CD4-positive, alpha-beta T cell treated with Interleukin-15 for 1 hour (primary cell): ENCODE results near the gene SCTR.
"Not testable (repeated sequence)": the region's sequence is repeated elsewhere in the genome, so short reads cannot be mapped to it uniquely, and the experiment has no call there.

Experiments
- DNase-seq: peaks from one replicate; pipeline ENCODE4 v3.0.0-alpha.2; 2020

SCTR gene

DNA sequence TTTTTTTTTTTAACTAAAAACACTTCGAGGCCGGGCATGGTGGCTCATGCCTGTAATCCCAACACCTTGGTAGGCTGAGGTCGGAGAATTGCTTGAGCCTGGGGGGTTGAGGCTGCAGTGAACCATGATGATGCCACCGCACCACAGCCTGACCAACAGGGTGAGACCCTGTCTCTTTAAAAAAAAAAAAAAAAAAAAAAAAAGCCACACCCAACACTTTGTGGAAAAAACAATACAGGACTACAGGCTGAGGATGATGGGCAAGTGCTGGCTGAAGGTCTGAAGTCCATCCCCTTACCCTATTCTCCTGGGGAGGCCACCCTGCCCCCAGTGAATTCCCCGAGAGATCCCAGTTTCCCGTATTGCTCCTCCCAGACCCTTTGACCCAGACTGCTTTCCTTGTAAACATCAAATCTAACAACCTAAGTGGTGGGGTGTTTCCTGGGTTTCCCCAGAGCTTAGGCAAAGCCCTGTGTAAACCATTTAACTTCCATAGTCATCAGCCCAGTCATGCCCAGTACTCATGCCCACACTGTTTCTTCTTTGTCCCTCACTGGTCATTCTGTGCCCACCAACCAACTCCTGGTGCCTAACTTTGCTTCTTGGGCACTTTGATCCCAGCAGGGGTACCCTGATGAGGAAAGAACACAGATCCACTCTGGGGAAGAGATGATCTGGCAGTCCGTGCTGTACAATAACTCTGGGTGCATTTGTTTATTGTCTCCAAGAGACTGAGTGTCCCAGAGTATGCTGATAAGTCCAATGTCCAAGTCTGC is 98.5 kb downstream of the SCTR start:
- DNase-seq = peak; percentile 5

DNA sequence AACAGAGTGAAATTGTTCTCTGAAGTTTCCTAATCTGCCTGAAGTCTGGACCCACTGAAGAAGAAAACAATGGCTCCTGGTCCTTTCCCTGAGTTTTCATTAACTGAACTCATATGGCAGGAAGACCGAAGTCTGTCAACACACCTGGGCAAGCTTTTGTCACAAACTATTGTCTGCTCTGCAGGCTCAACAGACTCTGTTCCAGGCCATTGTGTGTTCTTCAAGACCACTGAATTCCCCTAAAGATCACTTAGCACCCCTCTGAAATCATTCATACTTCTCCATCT is 99.2 kb downstream of the SCTR start:
- no peak for DNase-seq

DNA sequence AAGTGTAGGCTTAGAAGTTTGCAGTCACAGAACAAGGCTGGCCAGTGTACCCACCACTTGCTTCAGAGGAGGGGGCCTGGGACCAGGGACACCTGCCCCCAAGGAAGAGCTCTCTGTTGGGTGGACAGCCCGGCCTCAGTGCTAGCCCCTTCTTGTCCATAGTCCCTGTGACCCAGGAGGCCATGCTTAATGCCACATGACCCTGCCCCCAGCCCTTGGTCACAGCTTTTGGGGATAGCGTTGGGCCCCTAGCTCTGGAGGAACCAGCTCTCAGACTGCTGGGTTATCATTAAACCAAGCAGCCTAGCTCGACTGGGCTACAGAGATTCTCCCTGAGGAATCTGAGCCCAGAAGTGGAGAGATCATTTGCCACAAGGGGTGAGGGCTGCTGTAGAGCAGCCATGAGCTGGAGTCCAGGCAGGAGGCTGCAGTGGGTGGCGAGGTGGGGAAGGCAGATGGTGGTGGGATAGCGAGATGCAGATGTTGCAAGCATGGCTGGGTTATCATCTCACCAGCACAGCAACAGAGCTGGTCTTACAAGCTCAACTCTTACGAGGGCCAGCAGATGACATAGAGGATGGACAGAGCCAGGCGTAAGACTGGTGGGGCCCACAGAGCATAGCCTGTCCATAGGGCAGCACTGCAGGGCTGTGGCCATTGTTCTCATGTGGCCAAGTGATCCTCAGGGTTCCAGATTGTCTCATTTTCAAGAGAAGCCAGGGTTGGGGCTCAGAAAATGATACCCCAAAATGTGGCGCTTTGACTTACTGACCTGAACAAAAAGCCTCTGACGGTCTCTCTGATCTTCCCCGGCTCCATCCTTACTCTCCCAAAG is 99.8 kb downstream of the SCTR start:
- DNase-seq = no peak

DNA sequence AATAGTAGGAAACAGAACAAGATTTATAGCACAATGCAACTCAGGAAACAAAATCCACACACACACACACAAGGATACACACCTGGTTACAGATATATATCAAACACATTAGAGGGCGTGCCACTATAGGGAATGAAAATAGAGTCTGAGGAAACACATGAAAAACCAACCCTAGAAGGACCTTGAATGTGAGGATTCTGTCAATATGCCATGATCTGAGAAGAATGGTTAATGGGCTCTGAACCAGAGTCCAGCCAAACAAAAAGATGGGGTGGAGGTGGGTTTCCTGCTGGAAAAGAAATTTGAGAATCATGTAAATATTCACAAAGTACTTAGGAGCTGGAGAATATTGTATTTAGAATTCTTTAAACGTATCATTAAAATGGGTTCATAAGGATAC is 100.5 kb downstream of the SCTR start:
- DNase-seq = no peak

- DNase-seq = no peak
Measured at GRCh38 chr2:119423108-119423444, 101.2 kb downstream of the SCTR start.

DNA sequence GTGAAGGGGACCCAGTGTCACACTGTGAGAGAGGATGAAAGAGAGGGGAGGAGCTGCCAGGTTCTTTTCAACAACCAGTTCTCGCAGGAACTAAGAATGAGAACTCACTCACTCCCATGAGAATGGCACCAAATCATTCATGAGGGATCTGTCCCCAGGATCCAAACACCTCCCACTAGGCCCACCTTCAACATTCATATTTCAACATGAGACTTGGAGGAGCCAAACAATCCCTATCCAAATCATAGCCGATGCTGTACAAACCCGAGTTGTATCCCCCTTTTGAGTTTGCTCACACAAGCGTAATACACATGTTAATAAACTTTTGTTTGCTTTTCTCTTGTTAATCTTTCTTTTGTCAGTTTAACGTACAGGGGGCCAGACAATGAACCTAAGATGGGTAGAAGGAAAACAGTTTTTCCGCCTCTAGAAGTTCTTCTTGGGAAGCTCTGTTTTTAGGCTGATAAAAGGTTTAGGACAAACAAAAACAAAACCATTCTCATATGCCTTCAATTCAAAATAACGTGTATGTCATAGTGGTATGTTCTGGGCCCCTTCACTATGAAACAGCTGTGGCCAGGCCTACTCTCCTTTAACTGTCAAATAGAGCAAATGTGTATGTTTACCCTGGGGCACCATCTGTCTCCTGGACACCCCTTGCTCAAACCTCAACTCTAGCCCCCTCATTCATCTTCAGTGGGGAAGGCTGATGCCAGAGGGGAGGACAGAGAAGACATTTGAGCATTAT is 101.7 kb downstream of the SCTR start:
- no peak for DNase-seq

DNA sequence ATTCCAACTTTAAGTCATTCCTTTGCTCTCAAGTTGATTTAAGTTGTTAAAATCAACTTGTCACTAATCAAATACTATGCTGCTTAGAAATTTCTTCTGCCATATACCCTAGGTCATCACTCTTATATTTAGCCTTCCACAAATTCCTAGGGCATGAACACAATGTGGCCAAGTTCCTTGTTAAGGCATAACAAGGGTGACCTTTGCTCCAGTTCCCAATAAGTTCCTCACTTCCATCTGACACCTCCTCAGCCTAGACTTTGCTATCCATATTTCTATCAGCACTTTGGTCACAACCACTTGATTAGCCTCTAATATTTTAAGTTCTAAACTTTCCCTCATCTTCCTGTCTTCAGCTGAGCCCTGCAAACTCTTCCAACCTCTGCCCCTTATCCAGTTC is 102.5 kb downstream of the SCTR start:
- DNase-seq = no peak

DNA sequence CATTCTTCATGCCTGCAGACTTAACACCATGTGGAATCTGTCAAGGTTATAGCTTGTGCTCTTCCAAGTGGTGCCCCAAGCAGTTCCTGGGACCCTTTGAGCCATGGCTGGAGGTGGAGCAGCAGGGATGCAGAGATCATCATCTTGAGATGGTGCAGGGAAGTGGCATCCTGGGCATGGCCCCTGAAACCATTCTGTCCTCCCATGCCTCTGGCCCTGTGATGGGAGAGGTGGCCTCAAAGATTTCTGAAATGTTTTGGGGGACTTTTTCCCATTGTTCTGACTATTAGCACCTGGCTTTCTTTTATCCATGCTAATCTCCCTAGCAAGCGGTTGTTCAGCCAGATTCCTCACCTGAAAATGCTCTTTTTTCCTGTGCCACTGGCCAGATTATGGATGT is 103.0 kb downstream of the SCTR start:
- DNase-seq = no peak

DNA sequence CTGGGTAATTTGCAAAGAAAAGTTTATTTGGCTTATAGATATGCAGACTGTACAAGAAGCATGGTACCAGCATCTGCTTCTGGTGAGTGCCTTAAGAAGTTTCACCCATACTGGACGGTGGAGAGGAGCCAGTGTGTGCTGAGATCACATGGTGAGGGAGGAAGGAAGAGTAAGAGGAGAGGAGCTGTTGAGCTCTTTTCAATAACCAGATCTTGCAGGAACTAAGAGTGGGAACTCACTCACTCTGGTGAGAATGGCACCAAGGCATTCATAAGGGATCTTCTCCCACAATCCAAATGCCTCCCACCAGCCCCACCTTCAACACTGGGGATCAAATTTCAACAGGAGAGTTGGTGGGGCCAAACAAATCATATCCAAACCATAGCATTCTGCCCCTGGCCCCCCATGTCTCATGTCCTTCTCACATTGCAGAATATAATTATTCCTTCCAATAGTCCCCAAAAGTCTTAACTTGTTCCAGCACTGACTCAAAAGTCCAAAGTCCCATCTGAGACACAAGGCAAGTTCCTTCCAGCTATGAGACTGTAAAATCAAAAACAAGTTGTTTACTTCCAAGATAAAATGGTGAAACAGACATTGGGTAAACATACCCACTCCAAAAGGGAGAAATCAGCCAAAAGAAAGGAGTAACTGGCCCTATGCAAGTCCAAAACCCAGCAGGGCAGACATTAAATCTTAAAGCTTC is 104.3 kb downstream of the SCTR start:
- DNase-seq = no peak

DNA sequence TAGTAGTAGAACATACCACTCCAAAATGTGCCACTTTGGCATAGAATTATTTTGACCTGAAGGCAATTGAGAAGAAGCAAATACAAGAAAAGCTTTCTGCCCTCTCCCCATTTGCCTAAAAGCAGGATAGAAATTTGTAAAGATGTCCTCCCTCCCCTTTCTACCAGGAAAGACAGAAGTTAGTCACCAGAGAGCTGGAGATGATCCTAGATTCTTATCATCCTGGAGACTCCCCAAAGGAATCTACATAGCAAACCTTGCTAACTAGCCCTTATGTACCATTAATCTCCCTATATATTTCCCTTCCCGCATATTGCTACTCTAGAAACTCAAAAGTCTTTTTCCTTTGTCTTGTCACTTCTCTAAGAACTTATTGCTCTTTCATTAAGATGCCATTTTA is 105.2 kb downstream of the SCTR start:
- no peak for DNase-seq

DNA sequence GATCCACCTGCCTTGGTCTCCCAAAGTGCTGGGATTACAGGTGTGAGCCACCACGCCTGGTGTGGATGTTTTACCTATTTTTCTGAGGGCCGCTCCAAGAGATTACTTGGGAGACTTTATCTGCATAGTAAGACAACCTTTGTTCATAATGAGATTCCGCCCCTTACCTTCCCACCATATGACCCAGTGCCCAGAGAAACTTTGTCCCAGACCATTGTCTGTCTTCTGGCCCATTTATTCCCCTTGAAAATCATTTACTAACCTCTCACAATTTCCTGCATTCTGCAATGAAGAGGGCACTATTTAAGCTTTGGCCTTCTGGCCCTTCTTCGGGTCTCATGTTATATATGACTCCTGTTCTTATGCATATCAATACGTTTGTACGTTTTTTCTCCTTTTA is 106.4 kb downstream of the SCTR start:
- DNase-seq = no peak

DNA sequence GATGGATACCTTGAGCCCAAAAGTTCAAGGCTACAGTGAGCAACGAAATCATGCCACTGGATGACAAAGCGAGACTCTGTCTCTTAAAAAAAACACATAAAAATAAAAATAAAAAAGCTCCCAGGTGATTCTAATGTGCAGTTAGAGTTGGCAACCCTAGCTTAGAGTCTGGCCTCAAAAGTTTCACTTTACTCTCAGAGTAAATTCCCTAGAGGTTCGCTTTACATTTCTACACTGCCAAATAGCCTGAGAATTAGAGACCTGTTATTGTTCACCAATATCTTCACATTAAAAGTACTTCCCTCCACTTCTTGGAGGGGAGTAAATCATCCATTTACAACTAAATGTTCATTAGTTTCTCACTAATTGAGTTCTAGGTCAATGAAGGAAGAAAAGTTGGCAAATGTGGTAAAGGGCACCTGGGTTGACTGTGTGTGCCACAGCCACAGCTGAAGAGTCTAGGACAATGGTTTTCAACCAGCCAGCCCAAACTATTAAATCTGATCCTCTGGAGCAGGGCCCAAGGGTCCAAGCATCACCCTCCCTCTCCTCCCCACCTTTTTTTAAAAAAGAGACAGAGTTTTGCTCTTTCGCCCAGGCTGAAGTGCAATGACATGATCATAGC is 107.9 kb downstream of the SCTR start:
- DNase-seq = no peak

- DNase-seq = no peak
Measured at GRCh38 chr2:119415630-119416029, 108.7 kb downstream of the SCTR start.

- no peak for DNase-seq
Measured at GRCh38 chr2:119414894-119415293, 109.4 kb downstream of the SCTR start.

GRCh38 chr2:119409506-119409905 is 114.8 kb downstream of the SCTR start:
- DNase-seq = no peak

DNA sequence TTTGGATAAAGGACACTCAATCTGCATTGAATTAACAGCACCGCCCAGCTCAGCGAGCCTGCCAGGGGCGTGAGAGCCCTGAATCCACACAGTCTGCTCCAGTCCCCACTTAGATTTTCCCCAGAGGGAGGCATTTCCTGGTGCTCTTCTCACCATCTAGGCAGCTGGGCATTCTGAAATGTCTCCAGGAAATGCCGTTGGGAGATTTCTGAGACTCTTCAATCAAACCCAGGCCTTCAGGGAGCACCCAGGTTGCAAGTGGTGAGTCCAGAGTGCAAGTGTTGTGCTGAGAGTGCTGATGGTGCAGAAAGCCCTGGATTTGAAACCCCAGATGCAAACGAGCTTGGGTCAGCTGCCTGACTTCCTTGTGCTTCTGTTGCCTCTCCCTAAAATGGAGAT is 116.1 kb downstream of the SCTR start:
- no peak for DNase-seq

DNA sequence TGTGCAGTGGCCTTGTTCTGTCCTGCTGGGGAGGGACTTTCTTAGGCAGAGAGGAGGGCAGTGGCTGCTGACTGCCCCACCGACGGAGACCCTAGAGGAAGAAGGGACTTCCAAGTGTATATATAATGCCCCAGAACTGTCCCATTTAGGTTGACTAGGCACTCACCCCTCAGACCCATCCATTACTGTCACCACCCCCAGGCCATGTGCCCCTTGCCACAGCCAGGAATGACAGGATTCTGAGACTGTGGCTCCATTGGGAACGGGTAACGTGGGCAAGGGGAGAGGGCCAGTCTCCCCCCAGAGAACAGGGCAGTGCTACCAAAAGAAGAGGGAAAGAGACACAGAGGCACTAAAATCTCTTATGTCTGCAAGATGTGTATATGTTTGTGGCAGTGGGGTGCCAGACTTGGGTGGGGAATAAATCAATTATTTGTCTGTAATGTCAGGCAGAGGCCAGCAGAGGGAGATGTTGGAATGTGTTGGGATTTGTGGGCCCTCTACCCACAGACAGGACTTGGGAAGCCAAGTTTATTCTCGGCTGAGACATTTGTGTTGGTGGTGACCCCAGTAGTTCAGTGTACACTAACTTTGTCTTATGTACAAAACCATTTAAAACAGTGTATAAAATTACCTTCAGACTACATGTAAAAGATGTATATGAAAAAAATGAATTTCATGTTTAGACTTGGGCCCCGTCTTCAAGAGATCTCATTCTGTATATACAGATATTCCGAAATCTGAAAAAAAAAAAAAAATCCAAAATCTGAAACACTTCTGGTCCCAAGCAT is 116.7 kb downstream of the SCTR start:
- DNase-seq = no peak

DNA sequence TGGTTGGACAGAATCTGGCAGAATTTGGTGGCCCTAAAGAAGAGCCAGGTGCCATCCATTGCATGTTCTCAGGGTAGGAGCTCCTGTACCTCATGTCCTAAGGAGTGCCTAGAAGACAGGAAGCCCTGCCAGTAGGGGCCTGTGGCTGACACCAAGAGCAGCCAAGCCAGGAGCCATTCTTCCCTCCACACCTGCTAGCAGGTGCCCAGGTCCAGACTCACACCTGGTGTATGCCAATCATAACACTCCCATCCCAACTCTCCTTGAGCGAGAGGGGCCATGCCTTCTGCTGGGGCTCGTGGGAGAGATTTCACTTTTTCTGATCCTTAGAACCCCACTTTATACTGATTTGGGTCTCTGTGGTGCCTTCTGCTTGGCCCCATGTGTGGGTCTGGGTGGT is 119.1 kb downstream of the SCTR start:
- DNase-seq = no peak

GRCh38 chr2:119403618-119404017 is 120.7 kb downstream of the SCTR start:
- DNase-seq = not testable (repeated sequence)

DNA sequence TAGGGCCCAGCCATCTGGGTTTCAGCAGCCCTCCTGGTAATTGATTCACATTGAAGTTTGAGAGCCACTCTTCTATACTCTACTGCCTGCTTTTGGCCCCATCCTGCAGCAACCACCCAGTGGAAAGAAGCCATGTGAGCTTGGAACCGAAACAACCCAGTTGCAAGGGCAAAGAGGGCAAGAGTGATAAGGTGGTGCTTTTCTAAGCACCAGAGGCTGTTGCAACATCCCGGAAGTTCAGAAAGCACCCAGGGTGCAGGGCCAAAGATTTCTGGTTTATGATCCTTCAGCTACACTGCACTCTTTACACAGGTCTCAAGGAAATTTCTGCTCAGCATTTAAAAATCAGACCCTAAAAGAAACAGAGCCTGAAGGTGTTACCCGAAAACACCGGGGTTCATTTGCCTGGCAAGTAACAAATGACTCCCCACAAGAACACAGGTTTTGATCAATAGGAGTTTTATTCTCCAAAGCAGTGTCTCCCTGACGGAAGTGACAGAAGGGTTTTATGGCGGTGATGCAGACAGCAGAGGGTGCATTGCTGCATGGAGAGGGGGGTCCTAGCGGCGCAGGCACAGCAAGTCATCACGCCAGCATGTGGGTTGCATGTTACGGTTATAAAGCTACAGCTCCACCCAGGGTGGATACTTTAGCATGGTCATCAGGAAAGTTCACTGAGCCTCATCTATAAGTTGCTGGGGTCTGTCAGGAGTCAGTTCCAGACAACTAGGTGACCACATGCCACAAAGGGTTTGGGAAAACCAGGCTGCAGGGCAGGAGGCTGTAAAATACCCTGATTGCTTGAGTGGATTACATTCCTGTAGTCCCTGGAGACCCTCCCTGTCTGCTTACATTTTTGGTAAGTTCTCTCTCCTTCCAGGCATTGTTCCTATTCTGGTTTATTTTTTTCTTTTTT is 121.4 kb downstream of the SCTR start:
- no peak for DNase-seq

DNA sequence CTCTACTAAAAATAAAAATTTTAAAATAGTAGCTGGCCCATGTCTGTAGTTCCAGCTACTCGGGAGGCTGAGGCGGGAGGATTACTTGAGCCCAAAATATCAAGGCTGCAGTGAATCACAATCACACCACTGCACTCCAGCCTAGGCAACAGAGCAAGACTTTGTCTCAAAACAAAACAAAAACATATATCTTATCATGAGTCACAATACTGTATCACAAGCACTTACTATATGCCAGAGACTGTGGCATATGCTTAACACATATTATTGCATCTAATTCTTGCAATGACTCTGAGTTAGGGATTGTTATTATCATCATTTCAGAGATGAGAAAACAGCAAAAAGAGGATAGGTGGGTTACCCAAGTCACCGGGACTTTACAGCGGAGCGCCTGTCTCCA is 122.2 kb downstream of the SCTR start:
- no peak for DNase-seq
